GM12892 (cell line): ENCODE measurements around the gene TCP11.

ENCODE experiments used
- DNase-seq: peaks from one replicate; pipeline ENCODE4 v3.0.0; 2011; ENCODE audit not compliant: insufficient read length
- FAIRE-seq: peaks from 2 replicates; lab custom pipeline; 2011; peaks lifted over from hg19 to GRCh38; lab: Jason Lieb, UNC
- POLR2A ChIP-seq: IDR thresholded peaks from 2 replicates; pipeline ENCODE4 v1.6.1; 2011; ENCODE audit warnings: low read depth, low read length, control low read depth
- POLR2AphosphoS5 ChIP-seq: IDR thresholded peaks from 2 replicates; pipeline ENCODE4 v1.6.1; 2011; ENCODE audit warnings: low read depth, low read length, control low read depth
- TAF1 ChIP-seq: IDR thresholded peaks from 2 replicates; pipeline ENCODE4 v1.6.1; 2011; ENCODE audit warnings: low read depth, mild to moderate bottlenecking, control low read depth, low read length, borderline replicate concordance

Gene TCP11

GRCh38 chr6:35088281-35089215 lies 52.6 kb downstream of the TCP11 start:
- FAIRE-seq (no peak), DNase-seq (no peak)
- TF ChIP-seq POLR2AphosphoS5 (no peak), POLR2A (no peak), TAF1 (no peak)

GRCh38 chr6:35087361-35088280 lies 53.5 kb downstream of the TCP11 start:
- no peak for FAIRE-seq
- peak; percentile 11 for DNase-seq
- no peak for TF ChIP-seq TAF1
- no peak for TF ChIP-seq POLR2A
- TF ChIP-seq POLR2AphosphoS5: no peak

GRCh38 chr6:35086636-35087360 lies 54.3 kb downstream of the TCP11 start:
- FAIRE-seq (no peak), DNase-seq (peak; percentile 5)
- TF ChIP-seq TAF1 (no peak), POLR2AphosphoS5 (no peak), POLR2A (no peak)

- DNase-seq: no peak
- FAIRE-seq: no peak
- TF ChIP-seq POLR2AphosphoS5 (no peak), TAF1 (no peak), POLR2A (no peak)
Measured at GRCh38 chr6:35086282-35086632, 54.9 kb downstream of the TCP11 start.

- TF ChIP-seq TAF1 (no peak), POLR2AphosphoS5 (no peak), POLR2A (no peak)
- FAIRE-seq (no peak), DNase-seq (peak; percentile 7)
Measured at GRCh38 chr6:35085359-35086281, 55.5 kb downstream of the TCP11 start.

GRCh38 chr6:35084511-35085203 lies 56.5 kb downstream of the TCP11 start:
- TF ChIP-seq POLR2A (no peak), POLR2AphosphoS5 (no peak), TAF1 (no peak)
- DNase-seq: peak; percentile 6
- FAIRE-seq: no peak

- FAIRE-seq (no peak), DNase-seq (peak; percentile 5)
- no peak for TF ChIP-seq POLR2A
- no peak for TF ChIP-seq TAF1
- no peak for TF ChIP-seq POLR2AphosphoS5
Measured at GRCh38 chr6:35084041-35084491, 57.1 kb downstream of the TCP11 start.

GRCh38 chr6:35083507-35083906 lies 57.6 kb downstream of the TCP11 start:
- DNase-seq (peak; percentile 17), FAIRE-seq (no peak)
- TF ChIP-seq TAF1 (no peak), POLR2AphosphoS5 (no peak)

- peak; percentile 5 for DNase-seq
- no peak for FAIRE-seq
- TF ChIP-seq POLR2AphosphoS5 (no peak), POLR2A (no peak), TAF1 (no peak)
Measured at GRCh38 chr6:35082733-35083403, 58.3 kb downstream of the TCP11 start.
